Panc1 (cell line): Measurements from ENCODE around the gene CAPN11. TPM values are rescaled to one million over a fixed set of nuclear protein-coding genes. Genes with fewer than 3 reads are reported as not detected.
A peak's percentile ranks its signal among the peaks of the same experiment; 100 is the strongest.

Experiments used
- ATAC-seq: fragments of 200-7000 bp; cut with Tn5 transposase; 2 replicates; pipeline ENCODE4 v1.9.1; 2020; ENCODE audit warnings: mild to moderate bottlenecking, moderate library complexity
- BruUV-seq: library from RNA; stranded (reverse); fragments of 400-500 nt; replicated peaks from 2 replicates; lab custom pipeline; 2021; lab: Mats Ljungman, UMichigan
- CTCF ChIA-PET: fragments of 300-600 bp; sonication (Branson Sonifier 250); formaldehyde crosslinking; loops from one replicate; lab custom pipeline; 2022; ENCODE audit warnings: antibody characterized with exemption; lab: Charles Lee
- POLR2A ChIA-PET: fragments of 300-600 bp; sonication (Branson Sonifier 250); formaldehyde crosslinking; loops from one replicate; lab custom pipeline; 2022; ENCODE audit warnings: antibody characterized with exemption; lab: Charles Lee
- DNase-seq: peaks from one replicate; pipeline ENCODE4 v3.0.0-alpha.2; 2010; ENCODE audit warnings: low read depth, low spot score
- H3K27ac ChIP-seq: 2 replicates; pipeline ENCODE4 v1.5.1; 2011; ENCODE audit warnings: mild to moderate bottlenecking, low read length, inconsistent platforms
- H3K27me3 ChIP-seq: fragments of 200-500 bp; sonication (Bioruptor generic); 2 replicates; pipeline ENCODE4 v1.6.0; 2014; ENCODE audit warnings: low read length, inconsistent platforms; ENCODE audit not compliant: control insufficient read depth, insufficient read depth
- H3K36me3 ChIP-seq: fragments of 200-500 bp; sonication (Bioruptor generic); 2 replicates; pipeline ENCODE4 v1.5.1; 2014; ENCODE audit warnings: inconsistent platforms, mild to moderate bottlenecking, low read length, moderate library complexity; ENCODE audit not compliant: control insufficient read depth, insufficient read depth
- H3K4me1 ChIP-seq: 2 replicates; pipeline ENCODE4 v1.5.1; 2011; ENCODE audit warnings: inconsistent platforms, mild to moderate bottlenecking, low read length, moderate library complexity; ENCODE audit not compliant: control insufficient read depth, insufficient read depth
- H3K4me3 ChIP-seq, 2 experiments: 2 replicates each; pipeline ENCODE4 v1.5.1; 2011 to 2012; ENCODE audit warnings: low read depth in 2 of 2, low read length in 2 of 2, mild to moderate bottlenecking in 2 of 2, inconsistent platforms in 1 of 2, moderate library complexity in 1 of 2
- H3K9me3 ChIP-seq: fragments of 200-500 bp; sonication (Bioruptor generic); 2 replicates; pipeline ENCODE4 v1.5.1; 2014; ENCODE audit warnings: low read depth, mild to moderate bottlenecking, inconsistent platforms, low read length, moderate library complexity; ENCODE audit not compliant: control insufficient read depth, insufficient read depth
- POLR2AphosphoS5 ChIP-seq: IDR thresholded peaks from 2 replicates; pipeline ENCODE4 v1.6.1; 2012; ENCODE audit warnings: mild to moderate bottlenecking, low read depth, low read length, moderate library complexity
- SIN3A ChIP-seq: IDR thresholded peaks from 2 replicates; pipeline ENCODE4 v1.6.1; 2012; ENCODE audit warnings: low read depth, mild to moderate bottlenecking, low read length, moderate library complexity, borderline replicate concordance; ENCODE audit not compliant: insufficient read depth
- TCF7L2 ChIP-seq: IDR thresholded peaks from 2 replicates; pipeline ENCODE4 v1.6.1; 2011; ENCODE audit warnings: mild to moderate bottlenecking, low read depth, low read length, inconsistent platforms
- in situ Hi-C: cut with HindIII; loops from 2 replicates; pipeline ENCODE4 v1.10.0; 2016; ENCODE audit warnings: low sequenced_read_pairs, low pct_unique_long_range_greater_than_20kb
- intact Hi-C: fragments of 100-400 bp; cut with micrococcal nuclease; formaldehyde crosslinking; loops from one replicate; pipeline ENCODE4 v1.10.0; 2022; ENCODE audit not compliant: unreplicated experiment
- total RNA-seq: library from RNA; stranded (reverse); gene quantifications from one replicate; pipeline ENCODE4 v1.2.1, GENCODE V29; 2021; ENCODE audit not compliant: unreplicated experiment
- TF ChIP-seq, protein P1 (sequence below): fragments of 450-650 bp; IDR thresholded peaks from 2 replicates; pipeline ENCODE4 v1.5.1; 2017; ENCODE audit warnings: mild to moderate bottlenecking
- TF ChIP-seq, protein P2 (sequence below), 2 experiments: IDR thresholded peaks; 2 replicates each; pipeline ENCODE4 v1.6.1; 2011 to 2012; ENCODE audit warnings: low read depth in 2 of 2, control low read depth in 1 of 2, low read length in 1 of 2, mild to moderate bottlenecking in 1 of 2, moderate library complexity in 1 of 2; ENCODE audit not compliant: insufficient read depth in 1 of 2

Gene CAPN11
- total RNA-seq, 1 experiment from 2014 or later, result 1.2 TPM

DNA sequence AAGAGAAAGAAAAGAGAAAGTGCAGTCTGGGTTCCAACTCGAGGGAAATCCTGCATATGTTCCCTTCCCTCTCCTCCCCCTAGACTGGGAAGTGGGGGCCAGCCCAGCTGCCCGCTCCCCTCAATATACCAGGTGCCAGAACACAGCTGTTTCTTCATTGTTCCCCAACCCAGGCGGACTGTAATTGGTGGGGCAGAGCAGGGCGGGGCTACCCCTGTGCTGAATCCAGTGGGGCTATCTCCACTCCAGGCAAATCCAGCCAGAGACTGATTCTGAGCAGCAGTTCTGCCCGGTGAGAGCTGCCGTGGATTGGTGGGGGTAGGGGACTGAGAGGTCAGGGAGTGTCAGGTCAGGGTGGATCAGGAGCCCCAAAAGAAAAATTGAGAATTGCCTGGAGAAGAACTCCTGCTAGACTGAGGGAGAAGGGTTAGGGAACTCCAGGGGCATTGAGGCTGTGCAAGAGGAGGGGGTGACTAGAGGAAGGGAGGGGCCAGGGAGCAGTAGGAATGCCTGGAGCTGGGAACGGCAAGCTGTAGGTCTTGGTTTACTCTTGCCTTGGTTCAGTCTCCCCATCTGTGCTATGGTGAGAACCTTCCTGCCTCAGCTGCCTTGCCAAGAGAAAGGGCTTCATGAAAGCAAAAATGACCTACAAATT is 58.2 kb downstream of the CAPN11 start, which contains the start of gene MYMX:
Gene MYMX (plus strand): TSS at position 250 of the 655 bp plus-strand sequence. CDS start 546 bp downstream, outside the sequence.
- CTCF ChIA-PET, result interaction anchor here (0.7 kb wide), 1 partner anchor 597 kb away, joined by 5 read pairs; no protein-coding TSS in a partner anchor
- H3K27me3 ChIP-seq, result no peaks in the 10 kb centered on the region
- TF ChIP-seq TCF7L2, result no peak
- TF ChIP-seq, protein P1, sequence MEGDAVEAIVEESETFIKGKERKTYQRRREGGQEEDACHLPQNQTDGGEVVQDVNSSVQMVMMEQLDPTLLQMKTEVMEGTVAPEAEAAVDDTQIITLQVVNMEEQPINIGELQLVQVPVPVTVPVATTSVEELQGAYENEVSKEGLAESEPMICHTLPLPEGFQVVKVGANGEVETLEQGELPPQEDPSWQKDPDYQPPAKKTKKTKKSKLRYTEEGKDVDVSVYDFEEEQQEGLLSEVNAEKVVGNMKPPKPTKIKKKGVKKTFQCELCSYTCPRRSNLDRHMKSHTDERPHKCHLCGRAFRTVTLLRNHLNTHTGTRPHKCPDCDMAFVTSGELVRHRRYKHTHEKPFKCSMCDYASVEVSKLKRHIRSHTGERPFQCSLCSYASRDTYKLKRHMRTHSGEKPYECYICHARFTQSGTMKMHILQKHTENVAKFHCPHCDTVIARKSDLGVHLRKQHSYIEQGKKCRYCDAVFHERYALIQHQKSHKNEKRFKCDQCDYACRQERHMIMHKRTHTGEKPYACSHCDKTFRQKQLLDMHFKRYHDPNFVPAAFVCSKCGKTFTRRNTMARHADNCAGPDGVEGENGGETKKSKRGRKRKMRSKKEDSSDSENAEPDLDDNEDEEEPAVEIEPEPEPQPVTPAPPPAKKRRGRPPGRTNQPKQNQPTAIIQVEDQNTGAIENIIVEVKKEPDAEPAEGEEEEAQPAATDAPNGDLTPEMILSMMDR, result no peak
- no peak for TF ChIP-seq SIN3A
- no peak for TF ChIP-seq POLR2AphosphoS5
- TF ChIP-seq, protein P2, sequence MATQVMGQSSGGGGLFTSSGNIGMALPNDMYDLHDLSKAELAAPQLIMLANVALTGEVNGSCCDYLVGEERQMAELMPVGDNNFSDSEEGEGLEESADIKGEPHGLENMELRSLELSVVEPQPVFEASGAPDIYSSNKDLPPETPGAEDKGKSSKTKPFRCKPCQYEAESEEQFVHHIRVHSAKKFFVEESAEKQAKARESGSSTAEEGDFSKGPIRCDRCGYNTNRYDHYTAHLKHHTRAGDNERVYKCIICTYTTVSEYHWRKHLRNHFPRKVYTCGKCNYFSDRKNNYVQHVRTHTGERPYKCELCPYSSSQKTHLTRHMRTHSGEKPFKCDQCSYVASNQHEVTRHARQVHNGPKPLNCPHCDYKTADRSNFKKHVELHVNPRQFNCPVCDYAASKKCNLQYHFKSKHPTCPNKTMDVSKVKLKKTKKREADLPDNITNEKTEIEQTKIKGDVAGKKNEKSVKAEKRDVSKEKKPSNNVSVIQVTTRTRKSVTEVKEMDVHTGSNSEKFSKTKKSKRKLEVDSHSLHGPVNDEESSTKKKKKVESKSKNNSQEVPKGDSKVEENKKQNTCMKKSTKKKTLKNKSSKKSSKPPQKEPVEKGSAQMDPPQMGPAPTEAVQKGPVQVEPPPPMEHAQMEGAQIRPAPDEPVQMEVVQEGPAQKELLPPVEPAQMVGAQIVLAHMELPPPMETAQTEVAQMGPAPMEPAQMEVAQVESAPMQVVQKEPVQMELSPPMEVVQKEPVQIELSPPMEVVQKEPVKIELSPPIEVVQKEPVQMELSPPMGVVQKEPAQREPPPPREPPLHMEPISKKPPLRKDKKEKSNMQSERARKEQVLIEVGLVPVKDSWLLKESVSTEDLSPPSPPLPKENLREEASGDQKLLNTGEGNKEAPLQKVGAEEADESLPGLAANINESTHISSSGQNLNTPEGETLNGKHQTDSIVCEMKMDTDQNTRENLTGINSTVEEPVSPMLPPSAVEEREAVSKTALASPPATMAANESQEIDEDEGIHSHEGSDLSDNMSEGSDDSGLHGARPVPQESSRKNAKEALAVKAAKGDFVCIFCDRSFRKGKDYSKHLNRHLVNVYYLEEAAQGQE (IDR thresholded peaks at IDR 0.05; ENCODE audit: insufficient read depth in 1 of 2, low read depth in 2 of 2, low read length in 1 of 2), result no peak
- no peak within 1 kb of the TSS; a peak in 1 of 4 replicates for H3K4me3 ChIP-seq
- H3K27ac ChIP-seq, result peak within 1 kb of the TSS; percentile 98
- H3K9me3 ChIP-seq, result no peaks in the 10 kb centered on the region
- H3K36me3 ChIP-seq, result no peaks in the 10 kb centered on the region
- intact Hi-C loops, result no loop called here
- no TSS peak for BruUV-seq
- POLR2A ChIA-PET, result no interaction called here
- DNase-seq (no peak), ATAC-seq (no peak)
- in situ Hi-C loops, result no loop called here
- H3K4me1 ChIP-seq, result peaks cover 36% of the 10 kb centered on the region

DNA sequence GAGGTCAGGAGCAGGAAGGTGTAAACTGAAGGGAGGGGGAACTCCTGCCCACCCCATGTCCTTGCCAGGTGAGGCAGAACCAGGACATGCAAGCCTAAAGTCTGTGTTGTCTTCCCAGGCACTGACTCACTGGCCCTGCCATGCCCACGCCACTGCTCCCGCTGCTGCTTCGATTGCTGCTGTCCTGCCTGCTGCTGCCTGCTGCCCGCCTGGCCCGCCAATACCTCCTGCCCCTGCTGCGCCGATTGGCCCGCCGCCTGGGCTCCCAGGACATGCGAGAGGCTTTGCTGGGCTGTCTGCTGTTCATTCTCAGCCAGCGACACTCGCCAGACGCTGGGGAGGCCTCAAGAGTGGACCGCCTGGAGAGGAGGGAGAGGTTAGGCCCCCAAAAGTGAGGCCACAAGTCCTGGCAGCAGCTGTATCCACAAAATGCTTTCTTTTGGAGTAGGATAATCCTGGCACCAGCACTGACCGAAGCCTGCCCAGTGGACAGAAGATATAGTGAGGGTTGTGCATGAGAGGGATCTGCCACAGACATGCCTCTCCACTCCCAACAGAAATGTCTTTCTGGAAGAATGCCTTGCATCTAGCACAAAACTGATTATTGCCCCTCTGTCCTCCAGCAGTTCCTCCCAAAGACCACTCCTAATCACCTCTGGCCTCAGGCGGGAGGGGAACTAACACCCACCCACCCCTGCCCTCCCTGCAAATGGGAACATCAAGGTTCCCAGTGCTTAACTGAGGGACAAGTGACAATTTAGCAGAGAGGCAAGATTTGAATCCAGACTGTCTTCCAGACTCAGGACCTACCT is 58.9 kb downstream of the CAPN11 start:
- DNase-seq (no peak), ATAC-seq (peak; percentile 37)
- BruUV-seq, result no TSS peak
- in situ Hi-C loops (no loop called here), intact Hi-C loops (no loop called here)
- peak overlapping the region; percentile 98 for H3K27ac ChIP-seq
- H3K9me3 ChIP-seq, result no peaks in the 10 kb centered on the region
- CTCF ChIA-PET, result no interaction called here
- H3K36me3 ChIP-seq, result no peaks in the 10 kb centered on the region
- POLR2A ChIA-PET, result interaction anchor here (0.6 kb wide), 2 partner anchors 19 to 35 kb away, joined by 3 to 7 read pairs; no protein-coding TSS in a partner anchor
- H3K4me3 ChIP-seq, result peak overlapping the region in 1 of 2 experiments; percentile 57; a peak in 1 of 4 replicates
- H3K27me3 ChIP-seq, result no peaks in the 10 kb centered on the region
- TF ChIP-seq SIN3A, result no peak
- TF ChIP-seq TCF7L2, result no peak
- TF ChIP-seq, protein P2 (IDR thresholded peaks at IDR 0.05; ENCODE audit: insufficient read depth in 1 of 2, low read depth in 2 of 2, low read length in 1 of 2), result no peak
- TF ChIP-seq, protein P1, result no peak
- TF ChIP-seq POLR2AphosphoS5, result peak; percentile 30; the same call in 1 of the 2 replicates
- peaks cover 42% of the 10 kb centered on the region for H3K4me1 ChIP-seq
